Muscle of leg (tissue), 11 donors: ENCODE results near the gene RGR. TPM values are rescaled to one million over a fixed set of nuclear protein-coding genes. Genes with fewer than 3 reads are reported as not detected.

Experiments used
- DNase-seq: peaks from one replicate; pipeline ENCODE4 v3.0.0; 2013
- H3K27ac ChIP-seq: one replicate; pipeline ENCODE4 v1.5.1; 2013; ENCODE audit warnings: mild to moderate bottlenecking, low read length, control low read depth
- H3K27me3 ChIP-seq: one replicate; pipeline ENCODE4 v1.6.1; 2013; ENCODE audit warnings: low read length; ENCODE audit not compliant: control insufficient read depth, insufficient read depth
- H3K36me3 ChIP-seq: one replicate; pipeline ENCODE4 v1.6.1; 2013; ENCODE audit warnings: low read length; ENCODE audit not compliant: control insufficient read depth, insufficient read depth
- H3K4me1 ChIP-seq: one replicate; pipeline ENCODE4 v1.6.1; 2013; ENCODE audit warnings: low read length; ENCODE audit not compliant: control insufficient read depth, insufficient read depth
- H3K4me3 ChIP-seq: one replicate; pipeline ENCODE4 v1.5.1; 2013; ENCODE audit warnings: low read length, control low read depth
- H3K9me3 ChIP-seq: replicated peaks from 2 replicates; pipeline ENCODE4 v1.6.1; 2013; ENCODE audit warnings: low read depth, low read length; ENCODE audit not compliant: control insufficient read depth
- WGBS: methylation state at CpG from one replicate; pipeline ENCODE4 v1.1.5; 2013; ENCODE audit warnings: missing lambda C conversion rate; ENCODE audit not compliant: insufficient coverage; 5-methylcytosine and 5-hydroxymethylcytosine counted together
- polyA plus RNA-seq, 8 donors: library from polyadenylated mRNA; unstranded; fragments of 120-200 nt; gene quantifications; one replicate each; pipeline versions ENCODE4 v1.2.1 to v1.2.3, GENCODE V29; 2013; ENCODE audit warnings: inconsistent platforms in 1 of 8, low replicate concordance in 1 of 8; ENCODE audit not compliant: insufficient read length in 8 of 8, insufficient read depth in 1 of 8
- total RNA-seq: library from RNA; stranded (reverse); fragments of 120-200 nt; gene quantifications from one replicate; pipeline ENCODE4 v1.2.4, GENCODE V29; 2013

Gene RGR
- total and polyA plus RNA-seq, 9 donors, result 6.1 to 20.7 (median 12.6) TPM

DNA sequence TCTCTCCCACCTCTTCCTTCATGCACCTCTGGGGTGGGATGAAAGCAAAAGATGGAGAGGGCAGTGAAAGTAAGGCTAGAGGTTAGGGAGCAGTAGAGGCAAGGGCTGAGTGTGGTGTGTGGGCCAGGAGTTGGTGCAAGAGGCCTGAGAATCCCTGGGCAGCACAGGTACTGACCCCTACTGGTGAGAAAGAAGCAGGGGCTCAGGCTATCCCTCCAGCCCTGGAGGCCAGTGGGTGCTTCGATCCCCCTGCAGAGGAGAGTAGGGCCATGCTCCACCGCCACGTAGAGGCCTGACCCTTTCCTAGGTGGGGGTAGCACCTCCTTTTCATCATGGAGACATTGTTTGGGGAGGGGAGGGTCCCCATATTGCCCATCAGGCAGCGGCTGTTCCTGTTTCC, 40.7 kb upstream of the RGR start:
- Histone ChIP-seq H3K4me3 (no peak overlapping the region), H3K27ac (no peak overlapping the region), H3K9me3 (no peaks in the 10 kb centered on the region), H3K36me3 (no peaks in the 10 kb centered on the region), H3K27me3 (no peaks in the 10 kb centered on the region), H3K4me1 (no peaks in the 10 kb centered on the region)
- no peak for DNase-seq
- 76% methylated on average over 4 of the region's 4 CpGs for WGBS

- no peaks in the 10 kb centered on the region for H3K27me3 ChIP-seq
- H3K9me3 ChIP-seq, result no peaks in the 10 kb centered on the region
- no peak for DNase-seq
- no peaks in the 10 kb centered on the region for H3K36me3 ChIP-seq
- no peak overlapping the region for H3K4me3 ChIP-seq
- no CpG with 5 or more reads among the region's 4 CpGs for WGBS
- no peak overlapping the region for H3K27ac ChIP-seq
- no peaks in the 10 kb centered on the region for H3K4me1 ChIP-seq
Observed at GRCh38 chr10:84204610-84205009, 40.2 kb upstream of the RGR start.

- WGBS, result 35% methylated on average over 5 of the region's 8 CpGs
- no peak overlapping the region for H3K4me3 ChIP-seq
- no peaks in the 10 kb centered on the region for H3K36me3 ChIP-seq
- no peaks in the 10 kb centered on the region for H3K9me3 ChIP-seq
- H3K27ac ChIP-seq, result no peak overlapping the region
- DNase-seq, result no peak
- H3K4me1 ChIP-seq, result no peaks in the 10 kb centered on the region
- no peaks in the 10 kb centered on the region for H3K27me3 ChIP-seq
Observed at GRCh38 chr10:84205049-84205852, 39.6 kb upstream of the RGR start.

DNA sequence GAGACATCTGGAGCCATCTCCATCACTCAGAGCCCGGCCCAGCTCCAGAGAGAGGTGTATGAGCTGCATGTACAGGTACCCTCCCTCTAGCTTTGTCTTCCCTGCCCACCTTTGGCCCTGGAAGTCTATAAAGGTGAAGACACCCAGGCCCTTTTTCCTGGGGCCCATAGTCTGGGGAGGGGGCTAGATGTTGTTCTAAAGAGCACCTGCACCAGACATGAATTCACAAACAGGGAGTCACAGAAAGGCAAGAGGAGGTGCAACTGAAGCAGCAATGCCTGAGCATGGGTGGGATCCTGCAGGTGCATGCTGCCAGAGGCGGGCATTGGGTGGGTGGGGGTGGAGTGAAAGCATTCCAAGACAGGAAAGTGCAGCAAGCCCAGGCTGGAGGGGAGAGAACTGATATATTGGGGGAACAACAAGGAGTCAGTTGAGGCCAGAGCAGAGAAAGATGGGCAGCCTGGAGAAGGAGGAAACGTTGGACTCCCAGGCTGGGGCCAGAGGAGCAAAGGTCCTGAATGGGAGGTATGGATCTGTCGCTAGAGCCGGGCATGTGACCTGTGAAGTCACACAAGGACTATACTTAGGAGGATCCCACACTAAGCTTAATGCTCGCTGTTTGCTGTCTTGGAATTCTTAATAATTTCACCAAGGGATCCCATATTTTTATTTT, 38.9 kb upstream of the RGR start:
- no peak overlapping the region for H3K27ac ChIP-seq
- H3K9me3 ChIP-seq, result no peaks in the 10 kb centered on the region
- H3K4me1 ChIP-seq, result no peaks in the 10 kb centered on the region
- no peak for DNase-seq
- no peak overlapping the region for H3K4me3 ChIP-seq
- no peaks in the 10 kb centered on the region for H3K27me3 ChIP-seq
- 72% methylated on average over 4 of the region's 6 CpGs for WGBS
- no peaks in the 10 kb centered on the region for H3K36me3 ChIP-seq

DNA sequence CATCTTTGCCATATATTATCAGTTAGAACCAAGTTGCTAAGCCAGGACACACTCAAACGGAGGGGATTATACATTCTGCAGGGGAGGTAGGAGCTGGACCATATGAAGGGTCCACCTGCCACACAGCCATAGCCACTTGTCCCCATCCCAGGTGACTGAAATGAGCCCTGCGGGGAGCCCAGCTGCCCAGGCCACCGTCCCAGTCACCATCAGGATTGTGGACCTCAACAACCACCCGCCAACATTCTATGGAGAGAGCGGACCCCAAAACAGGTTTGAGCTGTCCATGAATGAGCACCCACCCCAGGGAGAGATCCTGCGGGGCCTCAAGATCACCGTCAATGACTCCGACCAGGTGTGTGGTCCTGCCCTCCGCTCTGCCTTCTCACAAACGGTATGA, 36.8 kb upstream of the RGR start:
- Histone ChIP-seq H3K36me3 (no peaks in the 10 kb centered on the region), H3K4me1 (no peaks in the 10 kb centered on the region)
- WGBS, result 85% methylated on average over 9 of the region's 10 CpGs

DNA sequence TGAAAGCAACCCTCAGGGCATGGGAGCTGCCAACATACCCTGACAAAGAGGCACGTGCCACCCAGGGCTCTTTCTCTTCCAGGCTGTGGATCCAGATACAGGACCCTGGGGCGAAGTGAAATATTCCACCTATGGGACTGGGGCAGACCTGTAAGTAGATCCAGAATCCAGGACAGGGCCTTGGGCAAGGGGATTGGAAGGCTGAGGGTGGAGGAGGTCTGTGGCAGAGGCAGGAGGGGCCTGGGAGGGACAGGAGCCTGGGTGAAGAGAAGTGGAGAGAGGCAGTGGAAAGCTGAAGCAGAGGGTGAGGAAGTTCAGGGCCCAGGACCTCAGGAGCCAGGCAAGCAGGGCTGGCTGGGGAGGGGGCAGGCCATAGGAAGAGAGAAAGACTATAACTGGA, 33.3 kb upstream of the RGR start:
- 86% methylated on average over 2 of the region's 2 CpGs for WGBS
- DNase-seq, result no peak
- Histone ChIP-seq H3K4me1 (no peaks in the 10 kb centered on the region), H3K4me3 (no peak overlapping the region), H3K27me3 (peaks cover 2% of the 10 kb centered on the region), H3K9me3 (no peaks in the 10 kb centered on the region), H3K27ac (no peak overlapping the region), H3K36me3 (no peaks in the 10 kb centered on the region)

More for the DNA sequence above, 36.8 kb upstream of the RGR start:
- DNase-seq, result no peak
- Histone ChIP-seq H3K27ac (no peak overlapping the region), H3K27me3 (no peaks in the 10 kb centered on the region), H3K4me3 (no peak overlapping the region), H3K9me3 (no peaks in the 10 kb centered on the region)

GRCh38 chr10:84212014-84212413, 32.8 kb upstream of the RGR start:
- no peaks in the 10 kb centered on the region for H3K9me3 ChIP-seq
- no peak overlapping the region for H3K4me3 ChIP-seq
- 100% methylated on average over 2 of the region's 5 CpGs for WGBS
- H3K36me3 ChIP-seq, result no peaks in the 10 kb centered on the region
- H3K27ac ChIP-seq, result no peak overlapping the region
- H3K4me1 ChIP-seq, result no peaks in the 10 kb centered on the region
- no peak for DNase-seq
- peaks cover 2% of the 10 kb centered on the region for H3K27me3 ChIP-seq

DNA sequence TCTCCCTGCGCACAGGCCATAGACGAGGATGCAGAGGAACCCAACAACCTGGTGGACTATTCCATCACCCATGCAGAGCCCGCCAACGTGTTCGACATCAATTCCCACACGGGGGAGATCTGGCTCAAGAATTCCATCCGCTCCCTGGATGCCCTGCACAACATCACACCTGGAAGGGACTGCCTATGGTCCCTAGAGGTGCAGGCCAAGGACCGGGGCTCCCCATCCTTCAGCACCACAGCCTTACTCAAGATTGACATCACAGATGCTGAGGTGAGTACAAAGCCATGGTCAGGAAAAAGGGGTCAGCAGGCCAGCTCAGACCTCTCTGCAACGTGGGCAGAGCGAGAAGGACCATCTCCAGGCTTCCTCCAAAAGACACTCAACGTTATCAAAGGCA, 31.8 kb upstream of the RGR start:
- 87% methylated on average over 9 of the region's 11 CpGs for WGBS
- no peak for DNase-seq
- Histone ChIP-seq H3K27ac (no peak overlapping the region), H3K4me1 (no peaks in the 10 kb centered on the region), H3K27me3 (peaks cover 2% of the 10 kb centered on the region), H3K4me3 (no peak overlapping the region), H3K9me3 (no peaks in the 10 kb centered on the region), H3K36me3 (no peaks in the 10 kb centered on the region)

GRCh38 chr10:84214046-84214572, 30.7 kb upstream of the RGR start:
- no peaks in the 10 kb centered on the region for H3K4me1 ChIP-seq
- 71% methylated on average over 25 of the region's 25 CpGs for WGBS
- H3K9me3 ChIP-seq, result no peaks in the 10 kb centered on the region
- no peak for DNase-seq
- no peak overlapping the region for H3K4me3 ChIP-seq
- no peaks in the 10 kb centered on the region for H3K36me3 ChIP-seq
- peaks cover 2% of the 10 kb centered on the region for H3K27me3 ChIP-seq
- H3K27ac ChIP-seq, result no peak overlapping the region

DNA sequence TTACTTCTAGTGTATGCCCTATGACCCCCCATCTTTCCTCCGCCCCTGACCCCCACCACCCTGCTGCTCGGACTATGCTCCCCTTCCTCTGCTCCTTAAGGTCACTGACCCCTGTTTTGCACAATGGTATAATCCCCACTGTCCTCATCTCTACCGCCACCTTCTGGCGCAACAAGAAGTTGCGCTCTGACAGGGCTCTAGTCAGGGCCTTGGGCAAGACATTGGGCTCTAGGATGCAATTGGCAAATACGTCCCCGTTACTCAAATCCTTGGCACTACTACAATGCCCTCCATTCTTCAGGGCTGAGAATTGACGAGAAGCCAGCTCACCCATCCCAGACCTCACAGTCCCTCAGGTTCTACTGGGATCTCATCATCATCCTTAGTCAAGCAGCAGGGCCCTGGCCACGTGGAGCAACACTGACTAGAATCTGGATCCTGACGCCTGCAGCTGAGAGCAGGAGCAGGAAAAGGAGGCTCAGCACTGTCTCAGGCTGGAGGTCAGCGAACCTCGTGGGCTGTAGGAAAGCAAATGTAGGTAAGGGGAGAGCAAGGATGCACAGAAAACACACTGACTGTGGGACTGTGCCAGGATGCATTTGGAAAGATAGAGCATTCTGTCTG, 30.1 kb upstream of the RGR start:
- H3K27ac ChIP-seq, result no peak overlapping the region
- no peak for DNase-seq
- 50% methylated on average over 11 of the region's 12 CpGs for WGBS
- no peaks in the 10 kb centered on the region for H3K9me3 ChIP-seq
- H3K4me1 ChIP-seq, result no peaks in the 10 kb centered on the region
- peaks cover 2% of the 10 kb centered on the region for H3K27me3 ChIP-seq
- H3K4me3 ChIP-seq, result no peak overlapping the region
- H3K36me3 ChIP-seq, result no peaks in the 10 kb centered on the region
